Fibroblast of lung (primary cell): Measurements from ENCODE around the gene UBTF. TPM values are rescaled to one million over a fixed set of nuclear protein-coding genes. Genes with fewer than 3 reads are reported as not detected.

Experiments
- DNase-seq, 2 donors: peaks; one replicate each; pipeline versions ENCODE4 v3.0.0 to v3.0.0-alpha.2; 2010; ENCODE audit warnings: low read depth in 2 of 2
- H2AFZ ChIP-seq: 2 replicates; pipeline ENCODE4 v1.5.1; 2012; ENCODE audit warnings: low read length, control low read depth, inconsistent platforms
- H3K27ac ChIP-seq: 2 replicates; pipeline ENCODE4 v1.5.1; 2011; ENCODE audit warnings: low read length, control low read depth; ENCODE audit not compliant: insufficient read depth
- H3K27me3 ChIP-seq: 2 replicates; pipeline ENCODE4 v1.5.1; 2011; ENCODE audit warnings: mild to moderate bottlenecking, low read length; ENCODE audit not compliant: control insufficient read depth, insufficient read depth
- H3K36me3 ChIP-seq: 2 replicates; pipeline ENCODE4 v1.5.1; 2011; ENCODE audit warnings: low read length; ENCODE audit not compliant: control insufficient read depth, insufficient read depth
- H3K4me1 ChIP-seq: 2 replicates; pipeline ENCODE4 v1.5.1; 2011; ENCODE audit warnings: low read length; ENCODE audit not compliant: control insufficient read depth, insufficient read depth; ENCODE audit errors: extremely low read depth
- H3K4me2 ChIP-seq: 2 replicates; pipeline ENCODE4 v1.5.1; 2011; ENCODE audit warnings: low read length, control low read depth; ENCODE audit not compliant: insufficient read depth; ENCODE audit errors: extremely low read depth
- H3K4me3 ChIP-seq, 4 experiments: fragments of 200-600 bp in 1 of 4; sonication (generic) in 1 of 4; replicated peaks in 1 of 4; 2 replicates each; pipeline ENCODE4 v1.5.1; 2011 to 2016; ENCODE audit warnings: low read length in 4 of 4, low read depth in 3 of 4, mild to moderate bottlenecking in 3 of 4, control low read depth in 2 of 4, inconsistent platforms in 1 of 4, mixed read lengths in 1 of 4; ENCODE audit not compliant: insufficient read depth in 1 of 4; ENCODE audit errors: control extremely low read depth in 1 of 4
- H3K79me2 ChIP-seq: 2 replicates; pipeline ENCODE4 v1.5.1; 2012; ENCODE audit warnings: mild to moderate bottlenecking, low read length, inconsistent platforms; ENCODE audit not compliant: control insufficient read depth, insufficient read depth
- H3K9ac ChIP-seq: 2 replicates; pipeline ENCODE4 v1.5.1; 2011; ENCODE audit warnings: mild to moderate bottlenecking, low read length, control low read depth; ENCODE audit not compliant: insufficient read depth
- H3K9me3 ChIP-seq: 2 replicates; pipeline ENCODE4 v1.5.1; 2012; ENCODE audit warnings: low read depth, low read length; ENCODE audit not compliant: control insufficient read depth, insufficient read depth
- H4K20me1 ChIP-seq: 2 replicates; pipeline ENCODE4 v1.5.1; 2011; ENCODE audit warnings: low read length; ENCODE audit not compliant: control insufficient read depth, insufficient read depth; ENCODE audit errors: extremely low read depth
- EZH2 ChIP-seq: IDR thresholded peaks from 2 replicates; pipeline ENCODE4 v1.5.1; 2012; ENCODE audit warnings: low read length, control low read depth, mild to moderate bottlenecking; ENCODE audit errors: missing control alignments
- polyA plus RNA-seq, 2 donors: library from polyadenylated mRNA; depleted of rRNA in 1 of 2; stranded (reverse) in 1 of 2; unstranded in 1 of 2; fragments of >200 nt; gene quantifications; 2 replicates each; pipeline ENCODE4 v1.2.1, GENCODE V29; 2011 to 2012; ENCODE audit warnings: missing spikeins in 1 of 2
- total RNA-seq: library from RNA; depleted of rRNA; stranded (reverse); fragments of >200 nt; gene quantifications from 2 replicates; pipeline ENCODE4 v1.2.1, GENCODE V29; 2014
- TF ChIP-seq, protein P1 (sequence below), 2 donors: IDR thresholded peaks in 1 of 2; conservative IDR thresholded peaks in 1 of 2; 1 replicate in 1 of 2; 2 replicates in 1 of 2; pipeline ENCODE4 v1.5.1; 2011 to 2012; ENCODE audit warnings: low read length in 2 of 2, control low read depth in 1 of 2, inconsistent platforms in 1 of 2, low read depth in 1 of 2, mild to moderate bottlenecking in 1 of 2

Gene UBTF
- total and polyA plus RNA-seq, 2 donors (not counting 1 experiment from before 2014, with no cell fraction given), result 25.1 to 42.1 TPM

DNA sequence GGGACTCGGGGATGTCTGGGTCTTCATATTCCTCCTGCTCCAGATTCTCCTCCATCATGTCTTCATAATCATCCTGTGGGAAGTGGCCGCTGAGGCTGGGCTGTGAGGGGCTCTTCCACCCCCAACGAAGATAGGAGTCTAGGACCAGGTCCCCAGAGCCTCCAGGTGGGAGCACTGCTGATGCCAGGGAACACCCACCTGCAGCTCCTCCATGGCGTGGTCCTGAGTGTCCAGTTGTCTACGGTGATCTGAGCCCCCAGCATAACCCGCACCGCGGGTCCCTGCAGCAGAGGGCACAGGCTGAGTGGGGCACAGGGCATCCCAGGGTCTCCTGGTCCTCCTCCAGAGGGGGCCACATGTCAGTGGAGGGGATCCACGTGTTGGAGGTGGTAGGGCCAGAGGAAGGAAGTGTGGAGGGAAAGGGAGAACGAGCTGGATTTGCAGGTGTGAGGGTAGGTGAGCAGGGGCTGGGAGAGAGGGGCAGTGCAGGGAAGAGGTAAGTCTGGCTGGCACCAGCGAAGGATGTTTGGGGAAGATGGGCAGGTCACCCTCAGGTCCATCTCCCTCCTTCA lies 43.3 kb upstream of the UBTF start:
- Histone ChIP-seq H3K36me3 (no peaks in the 10 kb centered on the region), H2AFZ (no peak overlapping the region), H3K79me2 (no peaks in the 10 kb centered on the region)

DNA sequence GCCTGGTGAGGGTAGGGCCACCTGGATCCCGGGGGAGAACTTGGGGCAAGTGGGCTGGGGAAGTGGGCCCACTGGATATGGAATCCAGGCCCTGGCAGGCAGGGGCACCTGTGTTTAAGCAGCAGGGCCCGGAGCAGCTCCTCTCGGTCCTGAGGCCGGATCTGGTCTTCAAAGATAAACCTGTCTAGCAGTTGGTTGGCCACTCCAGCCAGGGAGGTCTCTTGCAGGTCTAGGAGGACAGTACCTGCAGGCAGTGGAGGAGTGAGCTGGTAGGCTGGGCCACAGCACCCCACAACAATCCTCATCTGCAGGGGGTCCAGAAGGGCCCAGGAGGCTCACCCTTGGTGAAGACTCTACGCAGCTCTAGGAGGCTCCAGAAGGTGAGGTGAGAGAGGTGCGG lies 40.8 kb upstream of the UBTF start:
- TF ChIP-seq EZH2, result no peak
- TF ChIP-seq, protein P1, sequence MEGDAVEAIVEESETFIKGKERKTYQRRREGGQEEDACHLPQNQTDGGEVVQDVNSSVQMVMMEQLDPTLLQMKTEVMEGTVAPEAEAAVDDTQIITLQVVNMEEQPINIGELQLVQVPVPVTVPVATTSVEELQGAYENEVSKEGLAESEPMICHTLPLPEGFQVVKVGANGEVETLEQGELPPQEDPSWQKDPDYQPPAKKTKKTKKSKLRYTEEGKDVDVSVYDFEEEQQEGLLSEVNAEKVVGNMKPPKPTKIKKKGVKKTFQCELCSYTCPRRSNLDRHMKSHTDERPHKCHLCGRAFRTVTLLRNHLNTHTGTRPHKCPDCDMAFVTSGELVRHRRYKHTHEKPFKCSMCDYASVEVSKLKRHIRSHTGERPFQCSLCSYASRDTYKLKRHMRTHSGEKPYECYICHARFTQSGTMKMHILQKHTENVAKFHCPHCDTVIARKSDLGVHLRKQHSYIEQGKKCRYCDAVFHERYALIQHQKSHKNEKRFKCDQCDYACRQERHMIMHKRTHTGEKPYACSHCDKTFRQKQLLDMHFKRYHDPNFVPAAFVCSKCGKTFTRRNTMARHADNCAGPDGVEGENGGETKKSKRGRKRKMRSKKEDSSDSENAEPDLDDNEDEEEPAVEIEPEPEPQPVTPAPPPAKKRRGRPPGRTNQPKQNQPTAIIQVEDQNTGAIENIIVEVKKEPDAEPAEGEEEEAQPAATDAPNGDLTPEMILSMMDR (conservative IDR thresholded peaks at IDR 0.05 in 1 of 2, IDR thresholded peaks at IDR 0.05 in 1 of 2; ENCODE audit: low read depth in 1 of 2, low read length in 2 of 2), result no peak
- Histone ChIP-seq H3K4me1 (no peaks in the 10 kb centered on the region), H3K4me3 (no peak overlapping the region), H3K9me3 (no peaks in the 10 kb centered on the region), H3K36me3 (no peaks in the 10 kb centered on the region), H3K27me3 (peaks cover 4% of the 10 kb centered on the region), H3K27ac (no peak overlapping the region), H3K79me2 (no peaks in the 10 kb centered on the region), H4K20me1 (no peaks in the 10 kb centered on the region), H3K9ac (no peak overlapping the region), H2AFZ (no peak overlapping the region), H3K4me2 (no peak overlapping the region)
- no peak for DNase-seq

More for the DNA sequence above, 43.3 kb upstream of the UBTF start:
- H3K27me3 ChIP-seq, result peaks cover 2% of the 10 kb centered on the region
- H3K4me3 ChIP-seq, result no peak overlapping the region
- no peak overlapping the region for H3K4me2 ChIP-seq
- H3K9me3 ChIP-seq, result no peaks in the 10 kb centered on the region
- H3K27ac ChIP-seq, result no peak overlapping the region
- DNase-seq, result no peak
- TF ChIP-seq EZH2, result no peak
- TF ChIP-seq, protein P1 (conservative IDR thresholded peaks at IDR 0.05 in 1 of 2, IDR thresholded peaks at IDR 0.05 in 1 of 2; ENCODE audit: low read depth in 1 of 2, low read length in 2 of 2), result no peak
- no peaks in the 10 kb centered on the region for H4K20me1 ChIP-seq
- no peak overlapping the region for H3K9ac ChIP-seq
- H3K4me1 ChIP-seq, result no peaks in the 10 kb centered on the region

DNA sequence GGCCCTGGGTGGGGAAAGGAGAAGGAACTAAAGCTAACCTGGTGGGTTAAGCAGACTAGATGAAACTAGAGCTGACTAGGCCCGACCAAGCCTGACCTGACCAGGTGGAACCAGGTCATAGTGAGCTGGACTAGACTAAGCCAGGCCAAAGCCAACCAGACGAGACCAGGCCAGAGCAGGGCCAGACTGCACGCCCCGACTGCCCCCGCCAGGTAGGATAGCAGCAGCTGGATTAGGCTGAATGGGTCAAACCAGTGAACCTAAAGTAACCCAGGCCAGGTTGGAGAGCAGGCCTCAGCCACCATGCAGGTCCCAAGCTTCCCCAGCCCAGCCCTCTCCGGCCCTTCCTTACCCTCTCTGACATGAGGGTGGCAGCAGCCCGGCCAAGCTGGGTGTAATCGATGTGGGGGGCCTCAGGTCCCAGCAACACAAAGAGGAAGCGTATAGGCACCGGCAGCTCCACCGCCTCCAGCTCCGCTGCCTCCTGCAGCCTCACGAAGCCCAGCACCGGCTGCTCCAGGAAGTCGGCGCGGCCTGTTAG lies 39.4 kb upstream of the UBTF start:
- H3K27ac ChIP-seq, result no peak overlapping the region
- TF ChIP-seq EZH2, result no peak
- TF ChIP-seq, protein P1 (conservative IDR thresholded peaks at IDR 0.05 in 1 of 2, IDR thresholded peaks at IDR 0.05 in 1 of 2; ENCODE audit: low read depth in 1 of 2, low read length in 2 of 2), result no peak
- no peaks in the 10 kb centered on the region for H3K79me2 ChIP-seq
- H3K36me3 ChIP-seq, result no peaks in the 10 kb centered on the region
- H3K9me3 ChIP-seq, result no peaks in the 10 kb centered on the region
- peaks cover 4% of the 10 kb centered on the region for H3K27me3 ChIP-seq
- no peak overlapping the region for H3K9ac ChIP-seq
- no peak overlapping the region for H2AFZ ChIP-seq
- H3K4me1 ChIP-seq, result no peaks in the 10 kb centered on the region
- DNase-seq, result no peak
- H3K4me2 ChIP-seq, result no peak overlapping the region
- H3K4me3 ChIP-seq, result no peak overlapping the region
- H4K20me1 ChIP-seq, result no peaks in the 10 kb centered on the region
